Measurements from ENCODE around the gene DAGLB.
"Not testable (repeated sequence)": the region's sequence is repeated elsewhere in the genome, so short reads cannot be mapped to it uniquely, and the experiment has no call there.

The DAGLB gene

DNA sequence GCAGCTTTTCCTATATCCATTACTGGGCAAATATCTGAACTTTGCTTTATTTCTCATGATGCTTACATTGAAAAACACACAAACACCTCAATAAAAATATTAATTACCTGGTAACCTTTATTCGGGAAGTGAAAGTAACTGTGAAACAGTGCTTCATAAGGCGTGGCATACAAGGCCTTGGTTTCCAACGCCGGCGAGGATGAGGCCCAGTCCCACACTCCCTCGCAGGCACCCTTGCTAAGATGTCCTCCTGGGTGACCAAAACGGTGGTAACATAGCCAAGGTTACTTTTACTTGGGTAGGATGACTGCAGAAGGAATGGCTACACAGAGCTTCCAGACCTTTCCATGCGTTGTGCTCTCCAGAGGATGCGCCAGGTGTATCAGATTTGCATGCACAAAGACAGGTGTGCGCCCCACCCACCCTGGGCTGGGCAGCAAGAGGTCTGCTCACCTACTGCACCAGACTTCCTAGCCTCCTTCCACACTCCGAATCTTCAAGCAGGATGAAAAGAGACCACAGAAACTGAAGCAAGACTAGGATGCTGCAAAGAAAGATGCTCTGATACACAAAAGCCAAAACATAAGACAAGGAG, 13.3 kb upstream of the DAGLB start:
- DNase-seq = no peak

GRCh38 chr7:6460303-6460702, 12.5 kb upstream of the DAGLB start:
- DNase-seq = no peak

DNA sequence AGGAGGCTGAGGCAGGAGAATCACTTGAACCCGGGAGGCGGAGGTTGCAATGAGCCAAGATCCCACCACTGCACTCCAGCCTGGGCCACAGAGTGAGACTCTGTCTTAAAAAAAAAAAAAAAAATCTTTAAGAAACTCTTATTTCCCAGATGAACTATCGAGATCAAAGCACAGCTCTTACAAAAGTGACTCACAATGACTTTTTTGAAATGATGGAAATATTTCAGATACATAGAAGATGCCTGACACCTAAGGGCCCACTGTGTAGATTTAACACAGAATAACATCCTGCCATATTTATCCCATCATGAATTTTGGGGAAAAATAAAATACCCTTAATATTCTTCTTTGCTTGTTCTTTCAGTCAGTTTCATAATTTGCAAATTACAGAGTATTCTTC, 10.9 kb upstream of the DAGLB start:
- not testable (repeated sequence) for DNase-seq

- peak; percentile 93 for DNase-seq
Observed at GRCh38 chr7:6453734-6454133, 6.0 kb upstream of the DAGLB start.

DNA sequence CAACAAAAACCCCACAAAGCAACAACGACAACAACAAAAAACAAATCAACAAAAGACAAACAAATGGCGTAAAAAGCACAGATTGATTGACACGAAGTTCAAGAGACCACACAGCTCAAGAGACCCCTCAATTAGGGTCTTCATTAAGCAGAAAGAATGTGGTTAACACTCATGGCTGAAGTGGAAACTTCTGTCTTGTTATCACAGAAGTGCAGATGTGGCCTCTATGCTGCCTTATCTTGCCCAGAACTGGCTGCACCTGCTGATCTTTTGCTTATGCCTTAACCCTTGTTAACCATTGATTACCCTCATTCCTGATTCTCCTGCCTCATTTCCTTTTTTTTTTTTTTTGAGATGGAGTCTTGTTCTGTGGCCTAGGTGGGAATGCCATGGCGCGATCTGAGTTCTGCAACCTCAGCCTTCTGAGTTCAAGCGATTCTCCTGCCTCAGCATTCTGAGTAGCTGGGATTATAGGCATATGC, 3.5 kb upstream of the DAGLB start:
- no peak for DNase-seq

DNA sequence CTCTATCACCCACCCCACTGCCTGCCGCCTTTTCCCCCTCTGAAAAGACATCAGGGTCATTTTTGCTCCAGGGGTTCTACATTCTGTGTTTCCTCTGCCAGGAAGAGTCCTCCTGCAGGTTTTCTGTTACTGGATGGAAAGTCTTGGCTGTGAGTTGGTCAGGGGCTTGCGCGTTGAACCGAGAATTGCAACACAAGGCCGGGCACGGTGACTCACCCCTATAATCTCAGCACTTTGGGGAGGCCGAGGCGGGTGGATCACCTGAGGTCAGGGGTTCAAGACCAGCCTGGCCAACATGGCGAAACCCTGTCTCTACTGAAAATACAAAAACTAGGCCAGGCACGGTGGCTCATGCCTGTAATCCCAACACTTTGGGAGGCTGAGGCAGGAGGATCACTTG, 2.8 kb upstream of the DAGLB start:
- DNase-seq = not testable (repeated sequence)

- DNase-seq = not testable (repeated sequence)
Observed at GRCh38 chr7:6449884-6450283, 2.1 kb upstream of the DAGLB start.

GRCh38 chr7:6448943-6449543, 1.3 kb upstream of the DAGLB start:
- no peak for DNase-seq

GRCh38 chr7:6446838-6447580, 745 bp downstream of the DAGLB start:
- peak; percentile 90 for DNase-seq

DNA sequence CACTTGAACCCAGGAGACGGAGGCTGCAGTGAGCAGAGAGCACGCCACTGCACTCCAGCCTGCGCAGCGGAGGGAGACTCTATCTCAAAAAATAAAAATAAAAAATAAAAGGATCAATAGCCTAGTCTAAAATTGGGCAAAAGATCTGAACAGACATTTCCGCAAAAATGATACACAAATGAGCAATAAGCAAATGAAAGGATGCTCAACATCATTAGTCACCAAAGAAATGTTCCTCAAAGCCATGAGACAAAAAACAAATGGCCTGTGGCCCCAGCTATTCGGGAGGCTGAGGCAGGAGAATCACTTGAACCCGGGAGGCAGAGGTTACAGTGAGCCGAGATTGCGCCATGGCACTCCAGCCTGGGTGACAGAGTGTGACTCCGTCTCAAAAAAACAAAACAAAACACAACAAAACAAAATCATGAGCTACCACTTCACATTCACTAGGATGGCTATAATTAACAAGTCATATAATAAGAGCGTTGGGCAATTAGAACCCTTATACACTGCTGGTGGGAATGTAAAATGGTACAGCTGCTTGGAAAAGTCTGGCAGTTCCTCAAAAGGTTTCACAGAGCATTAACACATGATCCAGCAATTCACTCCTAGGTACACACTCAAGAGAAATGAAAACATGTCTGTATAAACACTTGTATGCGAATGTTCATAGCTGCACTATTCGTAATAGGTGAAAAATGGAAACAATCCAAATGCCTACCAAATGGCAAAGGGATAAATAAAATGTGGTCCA, 3.1 kb downstream of the DAGLB start:
- no peak for DNase-seq

DNA sequence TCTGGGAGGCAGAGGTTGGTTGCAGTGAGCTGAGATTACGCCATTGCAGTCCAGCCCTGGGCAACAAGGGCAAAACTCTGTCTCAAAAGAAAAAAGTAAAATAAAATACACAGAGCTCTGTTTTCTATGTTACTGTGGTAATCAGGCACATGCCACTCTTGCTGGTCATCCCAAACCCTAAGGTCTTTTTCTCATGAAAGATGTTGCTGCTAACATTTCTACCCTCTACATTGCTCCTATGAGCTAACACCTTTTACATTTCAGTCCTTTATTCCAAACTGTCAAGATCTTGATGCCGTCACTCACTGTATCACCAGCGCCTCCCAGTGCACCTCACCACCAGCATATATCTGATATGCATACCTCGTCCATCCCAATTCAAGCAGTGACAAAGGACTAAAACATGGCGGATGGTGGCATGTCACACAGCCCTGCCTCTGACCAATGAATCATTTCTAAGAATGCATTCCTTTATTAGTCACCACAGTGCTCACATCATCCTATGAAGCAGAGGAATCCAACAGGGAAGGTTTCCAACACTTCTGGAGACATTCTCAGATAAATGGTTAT, 4.3 kb downstream of the DAGLB start:
- DNase-seq = peak; percentile 97

GRCh38 chr7:6442114-6442513, 5.6 kb downstream of the DAGLB start:
- no peak for DNase-seq

- DNase-seq = no peak
Observed at GRCh38 chr7:6440381-6440780, 7.4 kb downstream of the DAGLB start.

DNA sequence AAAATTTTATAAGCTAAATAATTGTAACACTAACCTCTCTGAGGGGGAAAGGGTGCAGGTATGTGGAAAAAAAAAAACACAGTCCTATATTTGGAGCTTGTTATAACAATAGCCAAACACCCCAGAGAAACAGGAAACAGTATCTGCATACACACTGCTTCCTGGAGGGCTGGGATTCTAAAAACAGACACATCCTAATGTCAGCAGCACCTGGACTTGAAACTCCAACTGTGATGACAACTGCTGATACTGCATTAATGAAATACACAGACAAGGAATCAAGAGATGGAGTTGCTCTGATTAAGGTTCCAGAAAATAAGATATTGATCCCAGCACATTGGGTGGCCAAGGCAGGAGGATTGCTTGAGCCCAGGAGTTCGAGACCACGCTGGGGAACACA, 9.3 kb downstream of the DAGLB start:
- no peak for DNase-seq

DNA sequence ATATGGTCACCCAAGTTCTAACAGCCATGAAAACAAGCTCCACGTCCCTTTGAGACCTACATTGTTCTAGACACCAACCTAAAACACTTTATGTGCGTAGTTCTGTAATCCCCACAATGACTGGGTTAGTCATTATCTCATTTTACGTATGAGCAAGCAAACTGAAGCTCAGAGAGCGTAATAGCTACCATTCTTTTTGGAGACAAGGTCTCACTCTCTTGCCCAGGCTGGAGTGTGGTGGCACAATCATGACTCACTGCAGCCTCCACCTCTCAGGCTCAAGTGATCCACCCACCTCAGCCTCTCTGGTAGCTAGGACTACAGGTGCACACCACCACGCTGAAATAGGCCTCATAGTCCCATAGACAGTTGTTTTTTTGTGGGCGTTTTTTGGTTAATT, 10.5 kb downstream of the DAGLB start:
- DNase-seq = peak; percentile 24

GRCh38 chr7:6436385-6436685, 11.4 kb downstream of the DAGLB start:
- DNase-seq = no peak

DNA sequence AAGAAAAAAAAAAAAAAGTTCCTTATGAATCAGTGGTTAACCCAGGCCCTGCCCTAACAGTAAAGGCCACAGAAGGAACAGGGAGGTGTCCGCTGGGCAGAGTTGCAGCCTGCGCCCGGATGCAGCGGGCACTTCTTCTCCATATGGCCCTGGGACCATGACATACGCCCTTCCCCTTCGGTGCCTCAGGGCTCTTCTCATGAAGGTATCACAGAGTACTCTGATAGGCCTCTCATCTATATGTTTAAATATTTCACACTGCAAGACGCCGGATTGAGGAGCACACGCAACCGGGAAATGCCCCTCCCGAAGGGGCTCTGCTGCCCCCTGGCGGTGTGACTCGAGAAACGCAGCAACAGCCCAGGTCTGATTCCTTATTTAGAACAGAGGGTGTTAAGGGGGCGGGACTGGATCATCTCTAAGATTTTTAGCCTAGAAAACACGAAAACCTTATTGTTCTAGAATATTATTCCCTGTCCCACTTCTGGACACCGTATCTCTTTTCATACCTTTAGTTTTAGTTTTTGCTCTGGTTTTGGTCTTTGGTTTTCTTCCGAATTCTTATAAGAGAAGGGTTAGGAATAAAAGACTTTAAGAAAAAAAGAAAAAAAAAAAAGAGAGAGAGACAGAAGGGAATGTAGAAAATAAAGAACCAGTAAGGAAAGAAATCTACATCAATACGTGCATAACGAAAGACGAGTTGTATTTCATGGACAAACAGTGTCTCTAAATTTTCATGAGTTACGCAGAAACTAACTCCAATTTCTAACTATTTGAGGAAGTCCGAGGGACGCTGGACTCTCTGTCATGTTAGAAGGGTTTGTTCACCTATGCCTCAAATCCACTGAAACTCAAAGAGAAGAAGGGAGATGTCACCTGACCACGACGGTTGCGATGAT, 12.0 kb downstream of the DAGLB start:
- peak; percentile 82 for DNase-seq

DNA sequence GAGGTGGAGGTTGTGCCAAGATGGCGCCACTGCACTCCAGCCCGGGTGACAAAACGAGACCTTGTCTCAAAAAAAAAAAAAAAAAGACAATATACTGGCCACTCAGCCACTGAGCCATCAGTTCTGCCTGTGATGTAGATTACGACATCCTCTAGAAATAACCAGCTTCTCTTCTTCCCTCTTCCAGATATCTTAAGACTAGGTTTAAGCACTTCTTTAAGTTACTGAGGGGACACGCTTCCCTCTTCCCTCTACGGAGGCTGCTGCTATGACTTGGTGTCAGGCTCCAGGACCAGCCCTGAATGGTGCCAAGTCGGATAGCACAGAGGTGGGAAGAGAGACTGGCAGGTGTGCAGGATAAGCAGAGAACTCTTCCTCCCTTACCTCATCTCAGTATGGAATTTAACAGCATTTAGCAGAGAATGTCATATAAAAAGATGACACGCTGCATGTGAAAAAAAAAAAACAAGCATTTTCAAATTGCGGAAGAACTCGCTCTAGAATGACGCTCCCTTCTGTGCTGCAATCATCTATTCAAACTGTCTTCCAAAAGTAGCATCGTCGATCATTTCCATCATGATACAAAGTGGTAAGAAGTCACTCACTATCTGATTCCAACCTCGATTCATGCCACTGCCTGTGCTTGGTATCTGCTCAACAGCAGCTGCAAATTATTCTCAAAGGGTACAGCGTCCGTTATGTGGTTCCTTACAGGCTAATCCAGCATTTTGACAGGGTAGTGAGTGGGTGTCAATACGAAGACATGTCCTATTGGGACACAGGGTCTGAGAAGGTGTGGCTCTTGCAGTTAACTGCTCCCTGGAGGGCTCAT, 13.8 kb downstream of the DAGLB start:
- no peak for DNase-seq

- DNase-seq = no peak
Observed at GRCh38 chr7:6432781-6433180, 15.0 kb downstream of the DAGLB start.

DNA sequence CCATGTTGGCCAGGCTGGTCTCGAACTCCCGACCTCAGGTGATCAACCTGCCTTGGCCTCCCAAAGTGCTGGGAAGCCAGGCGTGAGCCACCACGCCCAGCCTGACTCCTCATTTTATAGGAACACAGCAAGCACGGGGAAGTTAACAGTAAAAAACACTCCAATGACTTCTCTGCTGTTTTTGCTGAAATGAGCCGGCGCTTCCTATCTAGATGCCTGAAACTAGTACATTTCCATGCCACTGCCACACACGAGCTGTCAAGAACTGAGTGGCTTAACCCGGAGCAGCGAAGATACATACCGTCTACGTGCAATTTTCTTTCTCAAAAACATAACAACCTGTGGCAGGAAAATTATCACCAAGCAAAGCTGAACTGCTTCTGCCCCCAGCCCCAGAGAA, 16.8 kb downstream of the DAGLB start:
- DNase-seq = no peak

All from fibroblast of skin of back (primary cell).